ENCODE data around the gene THRAP3. TPM values are rescaled to one million over a fixed set of nuclear protein-coding genes. Genes with fewer than 3 reads are reported as not detected.

THRAP3 gene
- total RNA-seq, 1 donor from 2014 or later, result 81.0 TPM

DNA sequence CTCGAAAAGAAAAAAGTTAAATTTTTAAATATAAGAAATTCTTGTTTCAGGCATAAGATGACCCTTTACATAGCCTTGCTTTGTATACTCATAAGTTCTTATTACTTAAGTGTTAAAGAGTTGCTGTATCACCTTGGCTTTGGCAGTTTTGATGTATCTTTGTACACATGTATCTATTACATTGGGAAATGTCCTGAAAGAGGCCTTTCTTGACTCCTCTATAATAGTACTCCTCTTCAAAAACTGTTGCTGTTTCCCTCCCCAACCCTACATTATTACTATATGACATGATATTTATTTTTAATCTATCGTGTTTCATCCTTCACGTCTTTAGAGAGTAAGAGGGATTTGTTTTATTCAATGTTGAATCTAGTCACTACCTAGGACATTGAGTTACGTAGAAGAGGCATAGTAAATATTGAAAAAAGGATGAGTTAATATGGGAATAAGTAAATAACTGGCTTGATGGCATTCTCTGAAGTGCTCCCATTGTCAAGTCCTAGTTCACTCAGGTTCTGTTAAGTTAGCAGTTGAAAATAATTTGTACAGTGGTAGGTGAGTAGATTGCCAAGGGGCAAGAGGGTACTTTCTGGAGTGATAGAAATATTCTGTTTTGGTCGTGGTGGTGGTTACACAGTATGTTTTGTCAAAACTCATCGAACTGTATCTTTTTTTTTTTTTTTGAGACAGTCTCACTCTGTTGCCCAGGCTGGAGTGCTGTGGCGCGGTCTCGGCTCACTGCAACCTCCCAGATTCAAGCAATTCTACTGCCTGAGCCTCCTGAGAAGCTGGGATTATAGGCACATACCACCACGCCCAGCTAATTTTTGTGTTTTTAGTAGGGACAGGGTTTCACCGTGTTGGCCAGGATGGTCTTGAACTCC, 8.2 kb downstream of the THRAP3 start:
- intact Hi-C loops (cut with DNase I), result no loop called here
- Histone ChIP-seq H3K4me3 (no peak overlapping the region), H3K36me3 (peaks cover 76% of the 10 kb centered on the region), H3K27ac (no peak overlapping the region), H3K4me1 (peaks cover 54% of the 10 kb centered on the region), H3K27me3 (ENCODE audit: low read depth) (no peaks in the 10 kb centered on the region), H3K9me3 (no peaks in the 10 kb centered on the region)
- DNase-seq, result no peak
- TF ChIP-seq, protein P1, sequence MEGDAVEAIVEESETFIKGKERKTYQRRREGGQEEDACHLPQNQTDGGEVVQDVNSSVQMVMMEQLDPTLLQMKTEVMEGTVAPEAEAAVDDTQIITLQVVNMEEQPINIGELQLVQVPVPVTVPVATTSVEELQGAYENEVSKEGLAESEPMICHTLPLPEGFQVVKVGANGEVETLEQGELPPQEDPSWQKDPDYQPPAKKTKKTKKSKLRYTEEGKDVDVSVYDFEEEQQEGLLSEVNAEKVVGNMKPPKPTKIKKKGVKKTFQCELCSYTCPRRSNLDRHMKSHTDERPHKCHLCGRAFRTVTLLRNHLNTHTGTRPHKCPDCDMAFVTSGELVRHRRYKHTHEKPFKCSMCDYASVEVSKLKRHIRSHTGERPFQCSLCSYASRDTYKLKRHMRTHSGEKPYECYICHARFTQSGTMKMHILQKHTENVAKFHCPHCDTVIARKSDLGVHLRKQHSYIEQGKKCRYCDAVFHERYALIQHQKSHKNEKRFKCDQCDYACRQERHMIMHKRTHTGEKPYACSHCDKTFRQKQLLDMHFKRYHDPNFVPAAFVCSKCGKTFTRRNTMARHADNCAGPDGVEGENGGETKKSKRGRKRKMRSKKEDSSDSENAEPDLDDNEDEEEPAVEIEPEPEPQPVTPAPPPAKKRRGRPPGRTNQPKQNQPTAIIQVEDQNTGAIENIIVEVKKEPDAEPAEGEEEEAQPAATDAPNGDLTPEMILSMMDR (IDR thresholded peaks at IDR 0.05), result no peak
- no peak for ATAC-seq

DNA sequence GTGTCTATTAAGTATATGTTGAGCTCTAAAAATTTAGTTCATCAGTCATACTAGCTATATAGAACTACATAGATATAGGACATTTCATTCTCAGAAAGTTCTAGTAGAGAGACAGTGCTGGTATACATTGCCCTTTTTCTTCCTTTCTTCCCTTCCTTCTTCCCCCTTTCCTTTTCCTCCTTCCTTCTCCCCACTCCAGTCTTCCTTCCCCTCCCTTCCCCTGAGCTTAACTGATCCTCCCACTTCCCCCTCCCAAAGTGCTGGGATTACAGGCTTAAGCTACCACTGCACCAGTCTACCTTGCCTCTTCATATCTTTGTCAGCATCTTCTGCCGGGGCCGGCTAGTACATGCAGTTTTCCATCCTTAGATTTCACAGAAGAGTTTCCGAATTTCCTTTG, 12.1 kb downstream of the THRAP3 start:
- peaks cover 63% of the 10 kb centered on the region for H3K4me1 ChIP-seq
- no peak overlapping the region for H3K4me3 ChIP-seq
- DNase-seq (no peak), ATAC-seq (no peak)
- H3K36me3 ChIP-seq, result peaks cover 53% of the 10 kb centered on the region
- TF ChIP-seq, protein P1 (IDR thresholded peaks at IDR 0.05), result no peak
- H3K27me3 ChIP-seq (ENCODE audit: low read depth), result no peaks in the 10 kb centered on the region
- H3K27ac ChIP-seq, result no peak overlapping the region
- intact Hi-C loops (cut with DNase I), result no loop called here
- H3K9me3 ChIP-seq, result no peaks in the 10 kb centered on the region

DNA sequence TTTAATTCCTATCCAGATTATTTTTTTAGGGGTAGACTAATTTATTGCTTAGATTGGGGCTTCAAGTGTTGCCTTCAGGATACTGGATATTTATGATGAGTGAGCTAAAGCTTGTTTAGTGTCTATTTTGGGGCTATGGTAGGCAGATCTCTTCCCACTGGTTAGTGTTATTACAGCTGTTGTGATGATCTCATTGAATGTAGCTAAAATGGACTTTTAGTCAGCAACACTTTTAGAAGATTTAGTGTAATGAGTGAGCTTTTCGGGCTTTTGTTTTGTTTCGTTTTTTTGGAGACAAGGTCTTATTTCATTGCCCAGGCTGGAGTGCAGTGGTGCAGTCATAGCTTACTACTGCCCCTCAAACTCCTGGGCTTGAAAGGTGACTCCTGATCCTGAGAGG, 14.2 kb downstream of the THRAP3 start:
- H3K9me3 ChIP-seq, result no peaks in the 10 kb centered on the region
- H3K4me3 ChIP-seq, result no peak overlapping the region
- intact Hi-C loops (cut with DNase I), result no loop called here
- TF ChIP-seq, protein P1 (IDR thresholded peaks at IDR 0.05), result no peak
- no peak overlapping the region for H3K27ac ChIP-seq
- peaks cover 49% of the 10 kb centered on the region for H3K4me1 ChIP-seq
- H3K36me3 ChIP-seq, result peaks cover 51% of the 10 kb centered on the region
- DNase-seq (no peak), ATAC-seq (no peak)
- no peaks in the 10 kb centered on the region for H3K27me3 ChIP-seq (ENCODE audit: low read depth)

DNA sequence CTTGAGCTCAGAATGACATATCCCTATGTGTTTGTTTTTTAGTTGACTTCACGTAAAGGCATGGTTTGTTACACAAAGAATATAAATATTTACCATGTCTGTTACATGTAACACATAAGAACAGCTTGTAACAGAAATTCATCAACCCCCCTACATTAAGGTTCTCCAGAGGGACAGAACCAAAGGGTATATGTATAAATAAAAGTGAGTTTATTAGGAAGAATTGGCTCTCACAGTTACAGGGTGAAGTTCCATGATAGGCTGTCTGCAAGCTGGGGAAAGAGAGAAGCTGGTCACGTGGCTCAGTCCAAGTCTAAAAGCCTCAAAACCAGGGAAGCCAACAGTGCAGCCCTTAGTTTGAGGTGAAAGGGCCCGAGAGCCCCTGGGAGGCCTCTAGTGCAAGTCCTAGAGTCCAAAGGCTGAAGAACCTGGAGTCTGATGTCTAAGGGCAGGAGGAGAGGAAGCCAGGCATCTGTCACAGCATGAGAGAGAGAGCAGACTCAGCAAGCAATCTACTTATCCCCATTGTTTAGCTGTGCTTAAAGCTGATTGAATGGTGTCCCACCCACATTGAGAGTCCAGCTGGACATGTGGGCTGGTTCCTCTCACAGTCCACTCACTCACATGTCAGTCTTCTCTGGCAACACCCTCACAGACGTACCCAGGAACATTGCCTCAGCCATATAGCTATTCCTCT, 15.8 kb downstream of the THRAP3 start:
- Histone ChIP-seq H3K36me3 (peaks cover 36% of the 10 kb centered on the region), H3K27ac (no peak overlapping the region), H3K9me3 (no peaks in the 10 kb centered on the region), H3K4me1 (peaks cover 53% of the 10 kb centered on the region), H3K4me3 (no peak overlapping the region), H3K27me3 (ENCODE audit: low read depth) (no peaks in the 10 kb centered on the region)
- ATAC-seq (peak; percentile 69 to 77), DNase-seq (no peak)
- TF ChIP-seq, protein P1 (IDR thresholded peaks at IDR 0.05), result no peak
- intact Hi-C loops (cut with DNase I), result no loop called here

DNA sequence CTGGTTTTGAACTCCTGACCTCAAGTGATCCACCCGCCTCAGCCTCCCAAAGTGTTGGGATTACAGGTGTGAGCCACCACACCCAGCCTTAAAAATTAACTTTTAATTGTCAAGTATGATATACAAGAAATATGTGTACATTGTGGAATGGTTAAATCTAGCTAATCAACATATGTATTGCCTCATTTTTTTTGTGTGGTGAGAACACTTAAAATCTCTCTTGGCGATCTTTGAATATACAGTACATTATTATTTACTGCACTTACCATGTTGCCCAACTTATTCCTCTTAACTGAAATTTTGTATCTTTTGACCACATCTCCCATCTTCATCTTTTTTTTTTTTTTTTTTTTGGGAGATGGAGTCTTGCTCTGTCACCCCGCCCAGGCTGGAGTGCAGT, 23.3 kb downstream of the THRAP3 start:
- no peak overlapping the region for H3K27ac ChIP-seq
- TF ChIP-seq, protein P1 (IDR thresholded peaks at IDR 0.05), result no peak
- intact Hi-C loops (cut with DNase I), result no loop called here
- H3K4me1 ChIP-seq, result peaks cover 50% of the 10 kb centered on the region
- no peak for DNase-seq
- H3K9me3 ChIP-seq, result no peaks in the 10 kb centered on the region
- H3K36me3 ChIP-seq, result peaks cover 10% of the 10 kb centered on the region
- no peaks in the 10 kb centered on the region for H3K27me3 ChIP-seq (ENCODE audit: low read depth)
- no peak overlapping the region for H3K4me3 ChIP-seq
- no peak for ATAC-seq

Data from lower lobe of right lung (tissue), 2 donors.